K562 (cell line): ENCODE measurements around the gene ZBTB25. TPM values are rescaled to one million over a fixed set of nuclear protein-coding genes. Genes with fewer than 3 reads are reported as not detected.

ENCODE experiments used
- ATAC-seq: fragments of 200-7000 bp; cut with Tn5 transposase; 3 replicates; pipeline ENCODE4 v1.9.1; 2020; ENCODE audit warnings: moderate library complexity
- BruUV-seq: library from RNA; stranded (reverse); fragments of 400-500 nt; replicated peaks from 2 replicates; lab custom pipeline; 2021; lab: Mats Ljungman, UMichigan
- CTCF ChIA-PET: fragments of 300-600 bp; formaldehyde crosslinking; extraction: SDS; loops from one replicate; lab custom pipeline; 2021; ENCODE audit warnings: low intra/inter-chr PET ratio; lab: Yijun Ruan, JAX
- POLR2A ChIA-PET: fragments of 300-600, 350-650 bp; sonication (Branson Sonifier 250); formaldehyde crosslinking; extraction: SDS; loops from one replicate; lab custom pipeline; 2021; ENCODE audit warnings: antibody characterized with exemption, inconsistent platforms; lab: Yijun Ruan, JAX
- DNase-seq, 4 experiments: peaks; one replicate each; pipeline versions ENCODE4 v3.0.0 to v3.0.0-alpha.2; 2011 to 2018; ENCODE audit warnings: low spot score in 3 of 4, mixed read lengths in 3 of 4; ENCODE audit errors: extremely low read depth in 1 of 4
- FAIRE-seq: peaks from 2 replicates; lab custom pipeline; 2011; peaks lifted over from hg19 to GRCh38; lab: Jason Lieb, UNC
- H2AFZ ChIP-seq: 2 replicates; pipeline ENCODE4 v1.6.0; 2011; ENCODE audit warnings: low read depth, low read length, control low read depth, inconsistent platforms
- H3K27ac ChIP-seq: fragments of 200-600 bp; 3 replicates; pipeline ENCODE4 v1.8.0; 2011; ENCODE audit warnings: low read depth, mild to moderate bottlenecking, control low read depth, inconsistent platforms, low read length, moderate library complexity, mixed read lengths; ENCODE audit errors: extremely low read depth
- H3K27me3 ChIP-seq, 2 experiments: fragments of 300-600 bp in 1 of 2; 2 replicates in 1 of 2; 3 replicates in 1 of 2; pipeline versions ENCODE4 v1.6.0 to v1.8.0; 2011; ENCODE audit warnings: inconsistent platforms in 2 of 2, low read length in 2 of 2, mild to moderate bottlenecking in 1 of 2, mixed read lengths in 1 of 2, moderate library complexity in 1 of 2; ENCODE audit not compliant: control insufficient read depth in 2 of 2, insufficient read depth in 2 of 2
- H3K36me3 ChIP-seq: fragments of 300-600 bp; 3 replicates; pipeline ENCODE4 v1.8.0; 2011; ENCODE audit warnings: mild to moderate bottlenecking, low read length, inconsistent platforms; ENCODE audit not compliant: control insufficient read depth, insufficient read depth
- H3K4me1 ChIP-seq, 2 experiments: fragments of 200-600 bp in 1 of 2; replicated peaks in 1 of 2; 2 replicates in 1 of 2; 3 replicates in 1 of 2; pipeline versions ENCODE4 v1.5.1 to v1.8.0; 2011; ENCODE audit warnings: inconsistent platforms in 2 of 2, low read length in 2 of 2, mild to moderate bottlenecking in 1 of 2, mixed read lengths in 1 of 2, moderate library complexity in 1 of 2; ENCODE audit not compliant: control insufficient read depth in 2 of 2, insufficient read depth in 2 of 2
- H3K4me2 ChIP-seq: 2 replicates; pipeline ENCODE4 v1.6.1; 2011; ENCODE audit warnings: low read length, control low read depth, inconsistent platforms, mixed read lengths; ENCODE audit not compliant: insufficient read depth
- H3K4me3 ChIP-seq: fragments of 200-600 bp; sonication (generic), shearing (Covaris generic); 2 replicates; pipeline ENCODE4 v1.5.1; 2016; ENCODE audit warnings: control low read depth, inconsistent platforms
- H3K79me2 ChIP-seq: fragments of 200-600 bp; 3 replicates; pipeline ENCODE4 v1.8.0; 2011; ENCODE audit warnings: low read length, inconsistent platforms; ENCODE audit not compliant: control insufficient read depth, insufficient read depth
- H3K9ac ChIP-seq, 2 experiments: 2 replicates each; pipeline versions ENCODE4 v1.6.0 to v1.6.1; 2011; ENCODE audit warnings: low read depth in 2 of 2, low read length in 2 of 2, control low read depth in 1 of 2, inconsistent platforms in 1 of 2, mild to moderate bottlenecking in 1 of 2, mixed read lengths in 1 of 2; ENCODE audit not compliant: insufficient read depth in 1 of 2
- H3K9me1 ChIP-seq: one replicate; pipeline ENCODE4 v1.6.0; 2011; ENCODE audit warnings: inconsistent platforms, mild to moderate bottlenecking, low read length, moderate library complexity; ENCODE audit not compliant: control insufficient read depth, insufficient read depth
- H3K9me3 ChIP-seq: replicated peaks from 2 replicates; pipeline ENCODE4 v1.5.1; 2011; ENCODE audit warnings: low read depth, low read length, inconsistent platforms; ENCODE audit not compliant: control insufficient read depth, insufficient read depth
- H4K20me1 ChIP-seq: replicated peaks from 2 replicates; pipeline ENCODE4 v1.6.1; 2011; ENCODE audit warnings: low read length, inconsistent platforms, mixed read lengths; ENCODE audit not compliant: control insufficient read depth, insufficient read depth
- C11orf30 ChIP-seq: fragments of 450-650 bp; IDR thresholded peaks from 2 replicates; pipeline ENCODE4 v1.6.1; 2016; ENCODE audit warnings: low read depth, mild to moderate bottlenecking
- DIDO1 ChIP-seq: fragments of 450-650 bp; IDR thresholded peaks from 2 replicates; pipeline ENCODE4 v1.6.1; 2016; ENCODE audit warnings: low read depth, missing biosample characterization, missing genetic modification characterization
- MAFF ChIP-seq: IDR thresholded peaks from 2 replicates; pipeline ENCODE4 v1.6.1; 2012; ENCODE audit warnings: low read length, improper control_type of control experiment
- MEIS2 ChIP-seq: fragments of 450-650 bp; IDR thresholded peaks from 2 replicates; pipeline ENCODE4 v1.6.1; 2014; ENCODE audit warnings: mild to moderate bottlenecking; ENCODE audit not compliant: partially characterized antibody
- NFIC ChIP-seq: fragments of 450-650 bp; IDR thresholded peaks from 2 replicates; pipeline ENCODE4 v1.6.1; 2017; ENCODE audit warnings: mild to moderate bottlenecking, inconsistent platforms
- RBM34 ChIP-seq: fragments of 200-400 bp; formaldehyde crosslinking; IDR thresholded peaks from 2 replicates; pipeline ENCODE4 v1.6.1; 2018; ENCODE audit warnings: low read length, borderline replicate concordance; ENCODE audit not compliant: insufficient read depth
- RFX5 ChIP-seq: IDR thresholded peaks from 2 replicates; pipeline ENCODE4 v1.6.1; 2011; ENCODE audit warnings: low read depth, mild to moderate bottlenecking, improper control_type of control experiment, low read length
- SMAD2 ChIP-seq: fragments of 150-350 bp; IDR thresholded peaks from 2 replicates; pipeline ENCODE4 v1.6.1; 2014; ENCODE audit warnings: low read depth, mild to moderate bottlenecking, low read length
- ZNF316 ChIP-seq: fragments of 450-650 bp; IDR thresholded peaks from 2 replicates; pipeline ENCODE4 v1.6.1; 2016
- WGBS: fragments of 100-300 bp; shearing (Covaris generic); methylation state at CpG from one replicate; pipeline ENCODE4 v1.1.6; 2016; ENCODE audit warnings: low coverage, mixed read lengths; ENCODE audit not compliant: insufficient coverage; ENCODE audit errors: missing lambda C conversion rate; 5-methylcytosine and 5-hydroxymethylcytosine counted together
- in situ Hi-C: fragments of 300-500 bp; cut with MboI; formaldehyde crosslinking; loops from 4 replicates; pipeline ENCODE4 v1.15.0; 2018; ENCODE audit warnings: inconsistent platforms, mixed read lengths
- intact Hi-C: fragments of 100-400 bp; cut with micrococcal nuclease; formaldehyde crosslinking; loops from 2 replicates; pipeline ENCODE4 v1.14.2; 2022
- polyA plus RNA-seq, 8 experiments: library from polyadenylated mRNA; depleted of rRNA in 4 of 8; stranded (reverse) in 5 of 8; unstranded in 3 of 8; fragments of >200 nt; fragmentation: Nextera tagmentation in 2 of 8; fragmentation: Illumina TruSeq in 1 of 8; extraction: Ambion mirVana in 2 of 8; extraction: Trizol in 1 of 8; gene quantifications; 2 replicates each; pipeline versions ENCODE4 v1.2.1 to v1.2.3, GENCODE V29; 2011 to 2014; ENCODE audit warnings: inconsistent platforms in 1 of 8, missing spikeins in 1 of 8
- total RNA-seq, 7 experiments: library from RNA; depleted of rRNA in 6 of 7; stranded (reverse); fragments of >200 nt in 6 of 7; fragmentation: Illumina TruSeq in 2 of 7; extraction: Trizol in 2 of 7; gene quantifications; 2 replicates each; pipeline versions ENCODE4 v1.2.1 to v1.2.3, GENCODE V29; 2011 to 2021; ENCODE audit warnings: low replicate concordance in 1 of 7
- TF ChIP-seq, protein P1 (sequence below): fragments of 450-650 bp; IDR thresholded peaks from 2 replicates; pipeline ENCODE4 v1.6.1; 2016
- TF ChIP-seq, protein P2 (sequence below), 2 experiments: IDR thresholded peaks in 1 of 2; conservative IDR thresholded peaks in 1 of 2; 2 replicates each; pipeline ENCODE4 v1.6.1; 2016; ENCODE audit warnings: low read depth in 2 of 2, mild to moderate bottlenecking in 1 of 2, missing compliant biosample characterization in 1 of 2, missing genetic modification characterization in 1 of 2, moderate library complexity in 1 of 2

The ZBTB25 gene
- total and polyA plus RNA-seq, 9 of the 15 experiments (the other 6 are each of a cell fraction or from before 2014, with no cell fraction given), result 0.61 to 3.9 (median 2.3) TPM

DNA sequence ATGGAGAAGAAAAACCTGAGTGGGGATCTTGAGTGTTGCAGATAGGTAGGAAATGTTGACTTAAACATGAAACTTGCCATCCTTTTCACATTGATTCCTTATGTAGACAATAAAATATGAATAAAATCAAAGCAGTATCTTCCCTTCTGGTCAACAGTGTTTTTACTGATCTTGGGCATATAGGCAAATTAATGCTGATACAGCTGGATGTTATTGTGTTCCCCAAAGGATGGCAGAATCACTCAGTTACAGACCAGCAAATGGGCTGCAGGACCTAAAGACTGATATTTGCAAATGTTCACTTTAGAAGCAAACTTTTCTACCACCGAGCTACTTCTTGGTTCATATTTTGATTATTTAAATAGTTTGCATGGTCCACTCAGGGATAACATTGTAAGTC lies 81.6 kb downstream of the ZBTB25 start:
- ChIA-PET POLR2A (interaction anchor here (0.8 kb wide), 1 partner anchor 87 kb away, joined by 3 read pairs; no protein-coding TSS in a partner anchor), CTCF (no interaction called here)
- no peaks in the 10 kb centered on the region for H3K27me3 ChIP-seq
- TF ChIP-seq RFX5, result no peak
- no peak for TF ChIP-seq NFIC
- peak; percentile 58; the same call in 1 of the 2 replicates for TF ChIP-seq ZNF316
- peak; percentile 17; the same call in 1 of the 2 replicates for TF ChIP-seq MAFF
- TF ChIP-seq DIDO1 (tag), result no peak
- no peak for TF ChIP-seq RBM34
- peak; percentile 27; the same call in 1 of the 2 replicates for TF ChIP-seq C11orf30
- FAIRE-seq (no peak), ATAC-seq (no peak), DNase-seq (no peak)
- H3K27ac ChIP-seq, result no peak overlapping the region
- peaks cover 84% of the 10 kb centered on the region for H3K36me3 ChIP-seq
- BruUV-seq, result no TSS peak
- no peak overlapping the region for H3K4me3 ChIP-seq
- H3K4me1 ChIP-seq, result no peaks in the 10 kb centered on the region
- H3K9me1 ChIP-seq, result no peaks in the 10 kb centered on the region
- H3K4me2 ChIP-seq, result no peak overlapping the region
- H4K20me1 ChIP-seq, result no peaks in the 10 kb centered on the region
- intact Hi-C loops (loop anchor here (10.0 kb wide), 1 partner anchor 77 kb away; no protein-coding TSS in a partner anchor), in situ Hi-C loops (no loop called here)
- no peak overlapping the region for H2AFZ ChIP-seq
- no peaks in the 10 kb centered on the region for H3K9me3 ChIP-seq
- H3K79me2 ChIP-seq, result no peaks in the 10 kb centered on the region
- 92% methylated on average over 1 of the region's 1 CpG for WGBS
- no peak overlapping the region for H3K9ac ChIP-seq

DNA sequence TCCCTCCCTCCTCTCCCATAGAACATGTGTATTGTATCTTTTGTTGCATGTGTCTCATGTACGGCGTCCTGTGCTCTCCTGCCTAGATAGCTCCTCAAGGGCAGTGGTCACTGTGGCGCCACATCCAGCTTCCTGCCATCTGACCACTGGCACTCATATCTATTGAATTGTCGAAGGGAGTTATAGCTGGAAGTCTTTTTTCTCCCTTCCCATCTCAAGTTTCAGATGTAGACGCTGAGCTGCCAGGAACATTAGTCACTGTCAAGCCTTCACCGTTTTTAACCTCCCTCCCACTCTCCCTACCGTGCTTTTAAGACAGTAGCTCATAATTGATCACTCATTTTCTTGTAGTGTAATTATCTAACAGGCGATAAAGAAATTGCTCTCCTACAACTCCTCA lies 82.5 kb downstream of the ZBTB25 start:
- Histone ChIP-seq H4K20me1 (no peaks in the 10 kb centered on the region), H3K4me2 (no peak overlapping the region), H3K9me3 (no peaks in the 10 kb centered on the region)
- TF ChIP-seq, protein P1, sequence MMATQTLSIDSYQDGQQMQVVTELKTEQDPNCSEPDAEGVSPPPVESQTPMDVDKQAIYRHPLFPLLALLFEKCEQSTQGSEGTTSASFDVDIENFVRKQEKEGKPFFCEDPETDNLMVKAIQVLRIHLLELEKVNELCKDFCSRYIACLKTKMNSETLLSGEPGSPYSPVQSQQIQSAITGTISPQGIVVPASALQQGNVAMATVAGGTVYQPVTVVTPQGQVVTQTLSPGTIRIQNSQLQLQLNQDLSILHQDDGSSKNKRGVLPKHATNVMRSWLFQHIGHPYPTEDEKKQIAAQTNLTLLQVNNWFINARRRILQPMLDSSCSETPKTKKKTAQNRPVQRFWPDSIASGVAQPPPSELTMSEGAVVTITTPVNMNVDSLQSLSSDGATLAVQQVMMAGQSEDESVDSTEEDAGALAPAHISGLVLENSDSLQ, result peak; percentile 47
- TF ChIP-seq, protein P2, sequence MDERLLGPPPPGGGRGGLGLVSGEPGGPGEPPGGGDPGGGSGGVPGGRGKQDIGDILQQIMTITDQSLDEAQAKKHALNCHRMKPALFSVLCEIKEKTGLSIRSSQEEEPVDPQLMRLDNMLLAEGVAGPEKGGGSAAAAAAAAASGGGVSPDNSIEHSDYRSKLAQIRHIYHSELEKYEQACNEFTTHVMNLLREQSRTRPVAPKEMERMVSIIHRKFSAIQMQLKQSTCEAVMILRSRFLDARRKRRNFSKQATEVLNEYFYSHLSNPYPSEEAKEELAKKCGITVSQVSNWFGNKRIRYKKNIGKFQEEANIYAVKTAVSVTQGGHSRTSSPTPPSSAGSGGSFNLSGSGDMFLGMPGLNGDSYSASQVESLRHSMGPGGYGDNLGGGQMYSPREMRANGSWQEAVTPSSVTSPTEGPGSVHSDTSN (CRISPR knock-in tag; IDR thresholded peaks at IDR 0.05; ENCODE audit: low read depth), result no peak
- TF ChIP-seq, protein P2 (tag; conservative IDR thresholded peaks at IDR 0.05; ENCODE audit: low read depth), result peak; percentile 76
- TF ChIP-seq MEIS2 (peak; percentile 31), SMAD2 (no peak)
- TF ChIP-seq, all 486 proteins: peak for 3
- CTCF ChIA-PET, result no interaction called here
- Histone ChIP-seq H3K79me2 (no peaks in the 10 kb centered on the region), H3K9ac (no peak overlapping the region), H3K4me3 (no peak overlapping the region), H2AFZ (no peak overlapping the region), H3K9me1 (no peaks in the 10 kb centered on the region), H3K4me1 (no peaks in the 10 kb centered on the region), H3K36me3 (peaks cover 84% of the 10 kb centered on the region), H3K27ac (no peak overlapping the region), H3K27me3 (no peaks in the 10 kb centered on the region)
- DNase-seq (no peak), FAIRE-seq (no peak), ATAC-seq (no peak)
- intact Hi-C loops, result loop anchor here (10.0 kb wide), 1 partner anchor 76 kb away; no protein-coding TSS in a partner anchor
- in situ Hi-C loops, result no loop called here
- POLR2A ChIA-PET, result interaction anchor here (0.8 kb wide), 1 partner anchor 86 kb away, joined by 3 read pairs; no protein-coding TSS in a partner anchor
- BruUV-seq, result no TSS peak
- WGBS, result 55% methylated on average over 6 of the region's 8 CpGs
